ENCODE measurements around the gene CALCOCO1.
"Not testable (repeated sequence)": the region's sequence is repeated elsewhere in the genome, so short reads cannot be mapped to it uniquely, and the experiment has no call there.

- not testable (repeated sequence) for TF ChIP-seq CTCF (IDR thresholded peaks at IDR 0.05; ENCODE audit: low read depth, low read length, missing input control); REST (IDR thresholded peaks at IDR 0.05); MAX (IDR thresholded peaks at IDR 0.05); YY1 (IDR thresholded peaks at IDR 0.05); GABPA (IDR thresholded peaks at IDR 0.05 in 1 of 2, conservative IDR thresholded peaks at IDR 0.05 in 1 of 2); RAD21 (IDR thresholded peaks at IDR 0.05); HNF4G (IDR thresholded peaks at IDR 0.05); TAF1 (conservative IDR thresholded peaks at IDR 0.05); JUND (IDR thresholded peaks at IDR 0.05); ATF3 (IDR thresholded peaks at IDR 0.05); SP1 (IDR thresholded peaks at IDR 0.05); FOXA1 (IDR thresholded peaks at IDR 0.05); EGR1 (IDR thresholded peaks at IDR 0.05; ENCODE audit: low read depth in 2 of 2)
These were observed 47.2 kb downstream of the CALCOCO1 start for GRCh38 chr12:53680061-53680460.
